WTC11 (cell line): ENCODE measurements around the gene RSRC1. TPM values are rescaled to one million over a fixed set of nuclear protein-coding genes. Genes with fewer than 3 reads are reported as not detected.

Experiments
- CREM ChIP-seq: sonication (generic); formaldehyde crosslinking; IDR thresholded peaks from 2 replicates; pipeline ENCODE4 v1.8.1; 2022; ENCODE audit warnings: mild to moderate bottlenecking, missing genetic modification reagents, moderate library complexity
- ELF4 ChIP-seq: sonication (generic); formaldehyde crosslinking; IDR thresholded peaks from 2 replicates; pipeline ENCODE4 v1.8.1; 2022; ENCODE audit warnings: low read depth, mild to moderate bottlenecking, moderate library complexity, missing genetic modification reagents
- EMX1 ChIP-seq: fragments of 250-450 bp; sonication (Bioruptor Pico); IDR thresholded peaks from 2 replicates; pipeline ENCODE4 v1.8.0; 2021; ENCODE audit warnings: mild to moderate bottlenecking
- FOXJ3 ChIP-seq: sonication (generic); formaldehyde crosslinking; IDR thresholded peaks from 2 replicates; pipeline ENCODE4 v1.9.0; 2021; ENCODE audit warnings: missing genetic modification reagents, mild to moderate bottlenecking, borderline replicate concordance
- GTF2I ChIP-seq: fragments of 250-450 bp; sonication (Bioruptor Pico); conservative IDR thresholded peaks from 2 replicates; pipeline ENCODE4 v1.4.0; 2021; ENCODE audit warnings: mild to moderate bottlenecking
- HMGA2 ChIP-seq: fragments of 250-450 bp; sonication (Bioruptor Pico); IDR thresholded peaks from 2 replicates; pipeline ENCODE4 v1.4.0; 2021; ENCODE audit warnings: mild to moderate bottlenecking, moderate library complexity
- MXD4 ChIP-seq: fragments of 250-450 bp; sonication (Bioruptor Pico); IDR thresholded peaks from 2 replicates; pipeline ENCODE4 v1.8.0; 2021; ENCODE audit warnings: mild to moderate bottlenecking, moderate library complexity, borderline replicate concordance
- MYBL2 ChIP-seq: sonication (generic); formaldehyde crosslinking; IDR thresholded peaks from 2 replicates; pipeline ENCODE4 v1.8.1; 2023; ENCODE audit warnings: mild to moderate bottlenecking, moderate library complexity, missing genetic modification reagents
- NFYB ChIP-seq: sonication (generic); formaldehyde crosslinking; conservative IDR thresholded peaks from 2 replicates; pipeline ENCODE4 v1.8.0; 2022; ENCODE audit warnings: low read depth, missing genetic modification reagents
- OVOL2 ChIP-seq: fragments of 250-450 bp; sonication (Bioruptor Pico); IDR thresholded peaks from 2 replicates; pipeline ENCODE4 v1.9.0; 2021; ENCODE audit warnings: mild to moderate bottlenecking, borderline replicate concordance
- RELA ChIP-seq: sonication (generic); formaldehyde crosslinking; IDR thresholded peaks from 2 replicates; pipeline ENCODE4 v1.8.1; 2022; ENCODE audit warnings: missing genetic modification reagents, mild to moderate bottlenecking, borderline replicate concordance
- TCF7 ChIP-seq: sonication (generic); formaldehyde crosslinking; IDR thresholded peaks from 2 replicates; pipeline ENCODE4 v1.8.0; 2022; ENCODE audit warnings: mild to moderate bottlenecking, low read depth, missing genetic modification reagents, moderate library complexity
- TP53 ChIP-seq: sonication (generic); formaldehyde crosslinking; IDR thresholded peaks from 2 replicates; pipeline ENCODE4 v1.8.1; 2023; ENCODE audit warnings: mild to moderate bottlenecking, missing genetic modification reagents
- ZNF121 ChIP-seq: sonication (generic); formaldehyde crosslinking; IDR thresholded peaks from 2 replicates; pipeline ENCODE4 v1.8.0; 2023; ENCODE audit warnings: missing genetic modification reagents
- ZNF232 ChIP-seq: sonication (generic); formaldehyde crosslinking; IDR thresholded peaks from 2 replicates; pipeline ENCODE4 v1.8.0; 2022; ENCODE audit warnings: mild to moderate bottlenecking, missing genetic modification reagents
- ZNF317 ChIP-seq: sonication (generic); formaldehyde crosslinking; IDR thresholded peaks from 2 replicates; pipeline ENCODE4 v1.8.1; 2023; ENCODE audit warnings: low read depth, mild to moderate bottlenecking, moderate library complexity, missing genetic modification reagents, borderline replicate concordance
- ZNF423 ChIP-seq: fragments of 250-450 bp; sonication (Bioruptor Pico); IDR thresholded peaks from 2 replicates; pipeline ENCODE4 v2.1.2; 2022; ENCODE audit warnings: mild to moderate bottlenecking, moderate library complexity
- ZNF671 ChIP-seq: fragments of 250-450 bp; sonication (Bioruptor Pico); IDR thresholded peaks from 2 replicates; pipeline ENCODE4 v1.8.0; 2021; ENCODE audit warnings: mild to moderate bottlenecking
- total RNA-seq: library from RNA; stranded (reverse); gene quantifications from 3 replicates; pipeline ENCODE4 v1.2.3, GENCODE V29; 2021
- TF ChIP-seq, protein P1 (sequence below): sonication (generic); formaldehyde crosslinking; IDR thresholded peaks from 2 replicates; pipeline ENCODE4 v1.8.0; 2022; ENCODE audit warnings: mild to moderate bottlenecking, missing genetic modification reagents
- TF ChIP-seq, protein P2 (sequence below): fragments of 250-450 bp; sonication (Bioruptor Pico); IDR thresholded peaks from 2 replicates; pipeline ENCODE4 v1.8.0; 2021; ENCODE audit warnings: mild to moderate bottlenecking
- TF ChIP-seq, protein P3 (sequence below): fragments of 250-450 bp; sonication (Bioruptor Pico); conservative IDR thresholded peaks from 2 replicates; pipeline ENCODE4 v1.9.0; 2021; ENCODE audit warnings: mild to moderate bottlenecking
- TF ChIP-seq, protein P4 (sequence below): sonication (generic); formaldehyde crosslinking; IDR thresholded peaks from 2 replicates; pipeline ENCODE4 v1.8.1; 2022; ENCODE audit warnings: missing genetic modification reagents, borderline replicate concordance
- TF ChIP-seq, protein P5 (sequence below): fragments of 200-600 bp; IDR thresholded peaks from 2 replicates; pipeline ENCODE4 v1.8.0; 2022; ENCODE audit warnings: antibody characterized with exemption
- TF ChIP-seq, protein P6 (sequence below): sonication (generic); formaldehyde crosslinking; IDR thresholded peaks from 2 replicates; pipeline ENCODE4 v1.8.1; 2023; ENCODE audit warnings: mild to moderate bottlenecking, moderate library complexity, missing genetic modification reagents

Gene RSRC1
- total RNA-seq, 1 experiment from 2014 or later = 21.3 TPM

DNA sequence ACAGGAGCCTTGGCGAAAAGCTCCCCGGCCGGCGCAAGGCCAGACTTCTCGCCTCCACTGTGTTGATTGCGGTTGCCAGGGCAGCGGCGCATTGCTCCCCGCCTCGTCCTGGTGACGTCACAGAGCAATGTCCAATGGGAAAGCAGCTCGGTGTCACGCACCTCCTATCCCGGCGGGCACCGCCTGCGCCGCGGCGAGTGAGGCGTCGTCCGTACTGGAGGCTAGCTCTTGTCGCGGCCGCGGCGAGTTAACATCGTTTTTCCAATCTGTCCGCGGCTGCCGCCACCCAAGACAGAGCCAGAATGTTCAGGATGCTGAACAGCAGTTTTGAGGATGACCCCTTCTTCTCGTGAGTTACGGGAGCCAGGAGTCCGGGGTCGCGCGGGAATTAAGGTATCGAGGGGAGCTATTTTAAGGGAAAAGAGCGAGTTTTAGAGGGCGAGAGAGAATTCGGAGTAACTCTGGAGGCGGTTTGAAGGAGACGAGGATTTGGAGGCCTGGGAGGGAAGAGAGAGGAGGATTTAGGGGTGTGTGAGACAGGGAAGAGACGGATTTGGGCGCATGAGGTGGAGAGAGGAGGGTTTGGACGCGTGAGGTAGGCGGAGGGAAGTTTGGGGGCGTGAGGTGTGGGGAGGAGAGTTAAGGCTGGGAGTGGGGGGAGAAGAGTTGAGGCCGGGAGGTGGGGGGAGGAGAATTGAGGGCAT lies 461.3 kb downstream of the RSRC1 start, which contains the start of gene MLF1 (continued):
- TF ChIP-seq TCF7 (CRISPR knock-in tag) (no peak), MYBL2 (CRISPR knock-in tag) (peak; percentile 76), TP53 (no peak), EMX1 (CRISPR knock-in tag) (no peak), ZNF671 (CRISPR knock-in tag) (no peak), NFYB (CRISPR knock-in tag) (peak; percentile 71), RELA (CRISPR knock-in tag) (peak; percentile 90; the same call in 1 of the 2 replicates), ZNF423 (no peak), ZNF121 (no peak), ZNF232 (peak; percentile 94; the same call in 1 of the 2 replicates), HMGA2 (CRISPR knock-in tag) (no peak), GTF2I (no peak), MXD4 (CRISPR knock-in tag) (no peak), CREM (CRISPR knock-in tag) (peak; percentile 92), ZNF317 (0 out of 2 replicates have a peak, but pooled peaks have one; percentile 34), ELF4 (CRISPR knock-in tag) (no peak), FOXJ3 (CRISPR knock-in tag) (no peak), OVOL2 (no peak)
- TF ChIP-seq, protein P1, sequence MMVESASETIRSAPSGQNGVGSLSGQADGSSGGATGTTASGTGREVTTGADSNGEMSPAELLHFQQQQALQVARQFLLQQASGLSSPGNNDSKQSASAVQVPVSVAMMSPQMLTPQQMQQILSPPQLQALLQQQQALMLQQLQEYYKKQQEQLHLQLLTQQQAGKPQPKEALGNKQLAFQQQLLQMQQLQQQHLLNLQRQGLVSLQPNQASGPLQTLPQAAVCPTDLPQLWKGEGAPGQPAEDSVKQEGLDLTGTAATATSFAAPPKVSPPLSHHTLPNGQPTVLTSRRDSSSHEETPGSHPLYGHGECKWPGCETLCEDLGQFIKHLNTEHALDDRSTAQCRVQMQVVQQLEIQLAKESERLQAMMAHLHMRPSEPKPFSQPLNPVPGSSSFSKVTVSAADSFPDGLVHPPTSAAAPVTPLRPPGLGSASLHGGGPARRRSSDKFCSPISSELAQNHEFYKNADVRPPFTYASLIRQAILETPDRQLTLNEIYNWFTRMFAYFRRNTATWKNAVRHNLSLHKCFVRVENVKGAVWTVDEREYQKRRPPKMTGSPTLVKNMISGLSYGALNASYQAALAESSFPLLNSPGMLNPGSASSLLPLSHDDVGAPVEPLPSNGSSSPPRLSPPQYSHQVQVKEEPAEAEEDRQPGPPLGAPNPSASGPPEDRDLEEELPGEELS (CRISPR knock-in tag) = peak; percentile 96
- TF ChIP-seq, protein P2, sequence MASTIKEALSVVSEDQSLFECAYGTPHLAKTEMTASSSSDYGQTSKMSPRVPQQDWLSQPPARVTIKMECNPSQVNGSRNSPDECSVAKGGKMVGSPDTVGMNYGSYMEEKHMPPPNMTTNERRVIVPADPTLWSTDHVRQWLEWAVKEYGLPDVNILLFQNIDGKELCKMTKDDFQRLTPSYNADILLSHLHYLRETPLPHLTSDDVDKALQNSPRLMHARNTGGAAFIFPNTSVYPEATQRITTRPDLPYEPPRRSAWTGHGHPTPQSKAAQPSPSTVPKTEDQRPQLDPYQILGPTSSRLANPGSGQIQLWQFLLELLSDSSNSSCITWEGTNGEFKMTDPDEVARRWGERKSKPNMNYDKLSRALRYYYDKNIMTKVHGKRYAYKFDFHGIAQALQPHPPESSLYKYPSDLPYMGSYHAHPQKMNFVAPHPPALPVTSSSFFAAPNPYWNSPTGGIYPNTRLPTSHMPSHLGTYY (CRISPR knock-in tag) = no peak
- TF ChIP-seq, protein P3, sequence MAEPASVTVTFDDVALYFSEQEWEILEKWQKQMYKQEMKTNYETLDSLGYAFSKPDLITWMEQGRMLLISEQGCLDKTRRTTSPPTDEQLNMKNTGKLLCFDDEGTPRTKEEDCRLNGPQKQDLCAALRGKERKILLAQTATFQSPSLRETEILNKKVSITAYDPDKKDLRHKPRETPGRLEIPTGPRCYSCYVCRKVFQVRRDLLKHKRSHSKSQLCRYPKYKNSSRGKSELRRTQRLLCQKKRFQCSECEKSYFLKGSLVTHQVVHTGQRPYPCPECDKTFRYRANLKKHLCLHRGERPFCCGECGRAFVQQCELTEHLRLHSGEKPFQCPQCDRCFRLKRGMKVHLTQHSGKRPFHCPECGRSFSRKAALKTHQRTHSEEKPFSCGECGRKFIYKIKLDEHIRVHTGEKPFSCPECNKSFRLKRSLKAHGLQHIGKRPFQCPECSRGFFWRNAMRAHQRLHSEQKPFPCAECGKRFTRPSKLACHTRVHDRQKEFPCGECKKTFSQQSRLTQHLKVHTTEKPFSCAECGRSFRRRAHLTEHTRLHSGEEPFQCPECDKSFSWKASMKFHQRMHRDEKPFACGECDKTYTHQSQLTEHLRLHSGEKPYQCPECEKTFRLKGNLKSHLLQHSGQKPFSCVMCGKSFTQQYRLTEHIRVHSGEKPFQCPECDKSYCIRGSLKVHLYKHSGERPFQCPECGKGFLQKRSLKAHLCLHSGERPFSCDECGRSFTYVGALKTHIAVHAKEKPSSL (CRISPR knock-in tag) = no peak
- TF ChIP-seq, protein P4, sequence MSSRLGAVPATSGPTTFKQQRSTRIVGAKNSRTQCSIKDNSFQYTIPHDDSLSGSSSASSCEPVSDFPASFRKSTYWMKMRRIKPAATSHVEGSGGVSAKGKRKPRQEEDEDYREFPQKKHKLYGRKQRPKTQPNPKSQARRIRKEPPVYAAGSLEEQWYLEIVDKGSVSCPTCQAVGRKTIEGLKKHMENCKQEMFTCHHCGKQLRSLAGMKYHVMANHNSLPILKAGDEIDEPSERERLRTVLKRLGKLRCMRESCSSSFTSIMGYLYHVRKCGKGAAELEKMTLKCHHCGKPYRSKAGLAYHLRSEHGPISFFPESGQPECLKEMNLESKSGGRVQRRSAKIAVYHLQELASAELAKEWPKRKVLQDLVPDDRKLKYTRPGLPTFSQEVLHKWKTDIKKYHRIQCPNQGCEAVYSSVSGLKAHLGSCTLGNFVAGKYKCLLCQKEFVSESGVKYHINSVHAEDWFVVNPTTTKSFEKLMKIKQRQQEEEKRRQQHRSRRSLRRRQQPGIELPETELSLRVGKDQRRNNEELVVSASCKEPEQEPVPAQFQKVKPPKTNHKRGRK (CRISPR knock-in tag) = no peak
- TF ChIP-seq, protein P5, sequence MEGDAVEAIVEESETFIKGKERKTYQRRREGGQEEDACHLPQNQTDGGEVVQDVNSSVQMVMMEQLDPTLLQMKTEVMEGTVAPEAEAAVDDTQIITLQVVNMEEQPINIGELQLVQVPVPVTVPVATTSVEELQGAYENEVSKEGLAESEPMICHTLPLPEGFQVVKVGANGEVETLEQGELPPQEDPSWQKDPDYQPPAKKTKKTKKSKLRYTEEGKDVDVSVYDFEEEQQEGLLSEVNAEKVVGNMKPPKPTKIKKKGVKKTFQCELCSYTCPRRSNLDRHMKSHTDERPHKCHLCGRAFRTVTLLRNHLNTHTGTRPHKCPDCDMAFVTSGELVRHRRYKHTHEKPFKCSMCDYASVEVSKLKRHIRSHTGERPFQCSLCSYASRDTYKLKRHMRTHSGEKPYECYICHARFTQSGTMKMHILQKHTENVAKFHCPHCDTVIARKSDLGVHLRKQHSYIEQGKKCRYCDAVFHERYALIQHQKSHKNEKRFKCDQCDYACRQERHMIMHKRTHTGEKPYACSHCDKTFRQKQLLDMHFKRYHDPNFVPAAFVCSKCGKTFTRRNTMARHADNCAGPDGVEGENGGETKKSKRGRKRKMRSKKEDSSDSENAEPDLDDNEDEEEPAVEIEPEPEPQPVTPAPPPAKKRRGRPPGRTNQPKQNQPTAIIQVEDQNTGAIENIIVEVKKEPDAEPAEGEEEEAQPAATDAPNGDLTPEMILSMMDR = no peak
- TF ChIP-seq, protein P6, sequence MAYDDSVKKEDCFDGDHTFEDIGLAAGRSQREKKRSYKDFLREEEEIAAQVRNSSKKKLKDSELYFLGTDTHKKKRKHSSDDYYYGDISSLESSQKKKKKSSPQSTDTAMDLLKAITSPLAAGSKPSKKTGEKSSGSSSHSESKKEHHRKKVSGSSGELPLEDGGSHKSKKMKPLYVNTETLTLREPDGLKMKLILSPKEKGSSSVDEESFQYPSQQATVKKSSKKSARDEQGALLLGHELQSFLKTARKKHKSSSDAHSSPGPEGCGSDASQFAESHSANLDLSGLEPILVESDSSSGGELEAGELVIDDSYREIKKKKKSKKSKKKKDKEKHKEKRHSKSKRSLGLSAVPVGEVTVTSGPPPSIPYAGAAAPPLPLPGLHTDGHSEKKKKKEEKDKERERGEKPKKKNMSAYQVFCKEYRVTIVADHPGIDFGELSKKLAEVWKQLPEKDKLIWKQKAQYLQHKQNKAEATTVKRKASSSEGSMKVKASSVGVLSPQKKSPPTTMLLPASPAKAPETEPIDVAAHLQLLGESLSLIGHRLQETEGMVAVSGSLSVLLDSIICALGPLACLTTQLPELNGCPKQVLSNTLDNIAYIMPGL = 0 out of 2 replicates have a peak, but pooled peaks have one; percentile 48
